HG03103 (cell line): Measurements from ENCODE around the gene SPRR3.

Experiments used
- ATAC-seq: cut with Tn5 transposase; IDR thresholded peaks from one replicate; pipeline ENCODE4 v1.9.1; 2021; ENCODE audit warnings: low read depth; ENCODE audit not compliant: unreplicated experiment

The SPRR3 gene

DNA sequence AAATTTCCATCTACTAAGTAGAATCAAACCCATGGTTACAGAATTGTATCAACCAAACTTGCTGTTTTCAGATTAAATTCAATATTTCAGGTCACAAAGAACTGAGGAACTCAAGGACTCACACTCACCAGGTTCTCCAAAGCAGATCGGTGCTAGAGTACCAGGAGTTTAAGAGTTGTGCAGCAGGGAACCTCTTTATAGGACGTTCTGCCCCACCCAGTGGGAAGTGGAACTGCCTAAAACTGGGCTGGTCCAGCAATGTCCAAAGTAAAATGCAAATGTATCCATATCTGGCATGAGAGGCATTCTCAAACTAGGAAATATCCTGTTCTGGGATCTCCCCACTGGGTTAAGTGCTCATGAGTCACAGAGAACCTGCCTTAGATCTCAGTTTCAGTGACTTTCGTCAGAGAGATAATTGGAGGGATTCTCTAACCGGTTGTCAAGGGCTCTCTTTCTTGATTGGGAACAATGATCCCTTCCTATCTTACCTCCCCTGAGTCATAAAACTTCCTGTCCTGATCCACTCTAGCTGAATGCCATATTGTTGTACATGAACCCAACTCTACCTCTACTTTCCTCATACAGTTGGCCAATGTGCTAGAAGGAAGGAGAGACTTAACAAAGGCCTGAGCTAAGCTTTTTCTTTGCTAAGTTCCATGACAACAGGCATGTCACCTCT is 39.5 kb downstream of the SPRR3 start, which contains the start of gene SPRR2D:
TSS of gene SPRR2D (minus strand) at position 171 of the 682 bp plus-strand sequence. CDS start 774 bp downstream, outside the sequence.
- no peak for ATAC-seq

DNA sequence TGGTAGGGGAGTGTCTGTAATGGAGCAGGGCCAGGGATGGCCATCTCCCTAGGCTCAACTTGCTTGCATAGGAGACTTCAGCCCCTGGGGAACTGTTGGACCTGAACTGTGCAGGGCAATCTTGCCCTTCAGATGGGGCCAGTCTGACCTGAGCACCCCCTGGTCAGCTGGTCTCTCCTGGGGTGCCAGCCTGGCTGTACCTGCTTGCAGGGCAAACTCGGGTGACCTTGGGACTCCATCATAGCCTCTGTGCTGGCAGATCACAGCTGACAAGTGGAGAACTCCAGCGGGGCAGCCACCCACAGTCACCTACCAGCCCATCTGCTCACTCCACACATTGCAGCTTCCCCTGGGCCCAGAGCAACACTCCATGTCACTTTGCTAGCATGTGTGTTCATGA is 47.7 kb downstream of the SPRR3 start:
- no peak for ATAC-seq
